Measurements from ENCODE around the gene TMEM270. TPM values are rescaled to one million over a fixed set of nuclear protein-coding genes. Genes with fewer than 3 reads are reported as not detected.
"Not testable (repeated sequence)": the region's sequence is repeated elsewhere in the genome, so short reads cannot be mapped to it uniquely, and the experiment has no call there.

Gene TMEM270
- polyA plus RNA-seq, 1 experiment: not detected

DNA sequence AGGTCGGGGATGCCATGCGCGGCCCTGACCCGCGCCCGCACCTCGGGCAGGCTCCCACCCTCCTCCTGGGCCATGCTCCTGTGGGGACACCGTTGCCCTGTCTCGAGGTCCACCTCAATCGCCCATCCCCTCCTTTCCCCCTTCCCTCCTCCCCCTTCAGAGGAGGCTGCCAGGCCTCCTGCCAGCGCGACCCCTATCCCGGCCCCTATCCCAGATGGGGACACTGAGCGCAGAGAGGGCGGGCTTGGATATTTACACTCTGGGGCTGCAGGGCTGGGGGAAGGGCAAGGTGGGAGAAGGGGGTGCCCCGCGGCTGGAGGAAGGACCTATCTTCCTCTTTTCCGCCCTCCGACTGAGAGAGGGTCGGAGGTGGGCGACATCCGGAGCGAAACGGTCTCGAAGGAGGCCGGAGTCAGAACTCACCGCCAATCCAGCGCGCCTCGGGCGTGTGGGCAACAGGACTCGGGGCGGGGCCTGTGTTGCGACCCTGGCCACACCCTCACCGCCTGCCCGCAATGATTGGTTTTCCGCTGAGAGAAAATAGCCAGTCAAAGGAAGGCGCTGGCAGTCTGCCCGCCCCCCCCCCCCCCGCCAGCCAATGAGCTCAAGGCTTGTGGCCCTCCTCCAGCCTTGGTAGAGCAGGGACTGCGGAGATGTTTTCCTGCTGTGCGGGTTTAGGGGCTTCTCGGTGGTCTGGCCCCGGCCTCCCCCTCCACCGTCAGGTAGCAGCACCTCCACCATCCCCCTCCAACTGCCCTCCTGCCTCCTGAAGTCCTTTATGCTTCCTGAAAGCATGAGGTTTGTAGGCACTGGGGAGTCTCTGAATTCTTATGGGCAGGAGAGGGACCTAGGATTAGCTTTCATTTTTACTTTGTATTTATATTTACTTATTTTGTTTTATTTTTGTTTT lies 18.6 kb upstream of the TMEM270 start, which contains the start of gene METTL27:
TSS of gene METTL27 (minus strand) at position 450 of the 910 bp plus-strand sequence. CDS start at position 74, 376 bp downstream.
- peak; percentile 76 for DNase-seq (ENCODE audit: low read depth, low spot score)
- H3K27ac ChIP-seq (ENCODE audit: low read depth, low read length): peak within 1 kb of the TSS; percentile 47
- H3K4me3 ChIP-seq (ENCODE audit: low read depth, low read length): peak within 1 kb of the TSS; percentile 75
- POLR2A ChIA-PET: interaction anchor here (0.5 to 1.3 kb wide), 6 partner anchors 8 to 215 kb away, joined by 3 to 7 read pairs (median 5); no protein-coding TSS in a partner anchor
- no peaks in the 10 kb centered on the region for H3K27me3 ChIP-seq (ENCODE audit: control insufficient read depth, insufficient read depth, low read length)
- TF ChIP-seq CTCF (IDR thresholded peaks at IDR 0.05; ENCODE audit: low read depth, low read length): no peak
- H3K9me3 ChIP-seq (ENCODE audit: control insufficient read depth, insufficient read depth, low read length): no peaks in the 10 kb centered on the region; the same call in 1 of the 2 replicates
- CTCF ChIA-PET: interaction anchor here (1.3 to 1.6 kb wide), 3 partner anchors 8 to 30 kb away, joined by 4 to 9 read pairs (median 4); no protein-coding TSS in a partner anchor

DNA sequence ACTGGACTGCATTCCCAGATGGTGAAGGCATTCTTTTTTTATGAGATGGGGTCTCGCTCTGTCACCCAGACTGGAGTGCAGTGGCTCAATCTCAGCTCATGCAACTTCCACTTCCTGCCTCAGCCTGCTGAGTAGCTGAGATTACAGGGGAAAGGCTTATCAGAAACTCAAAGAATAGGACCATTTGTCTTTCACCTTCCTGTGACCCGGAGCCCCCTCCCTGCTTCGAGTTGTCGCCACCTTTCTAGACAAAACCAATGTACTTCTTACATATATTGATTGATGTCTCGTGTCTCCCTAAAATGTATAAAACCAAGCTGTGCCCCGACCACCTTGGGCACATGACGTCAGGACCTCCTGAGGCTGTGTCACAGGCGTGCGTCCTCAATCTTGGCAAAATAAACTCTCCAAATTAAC lies 16.8 kb upstream of the TMEM270 start:
- Histone ChIP-seq H3K27me3 (ENCODE audit: control insufficient read depth, insufficient read depth, low read length) (no peaks in the 10 kb centered on the region), H3K9me3 (ENCODE audit: control insufficient read depth, insufficient read depth, low read length) (no peaks in the 10 kb centered on the region; the same call in 1 of the 2 replicates), H3K27ac (ENCODE audit: low read depth, low read length) (no peak overlapping the region), H3K4me3 (ENCODE audit: low read depth, low read length) (no peak overlapping the region)
- no peak for DNase-seq (ENCODE audit: low read depth, low spot score)
- ChIA-PET CTCF (interaction anchor here (1.9 kb wide), 1 partner anchor 237 kb away, joined by 6 read pairs; no protein-coding TSS in a partner anchor), POLR2A (no interaction called here)
- TF ChIP-seq CTCF (IDR thresholded peaks at IDR 0.05; ENCODE audit: low read depth, low read length): no peak

GRCh38 chr7:73844848-73845460 lies 16.0 kb upstream of the TMEM270 start:
- POLR2A ChIA-PET: no interaction called here
- CTCF ChIA-PET: interaction anchor here (0.8 to 1.9 kb wide), 2 partner anchors 10 to 238 kb away, joined by 3 to 6 read pairs; no protein-coding TSS in a partner anchor
- no peak for TF ChIP-seq CTCF (IDR thresholded peaks at IDR 0.05; ENCODE audit: low read depth, low read length)
- H3K27ac ChIP-seq (ENCODE audit: low read depth, low read length): no peak overlapping the region
- H3K4me3 ChIP-seq (ENCODE audit: low read depth, low read length): no peak overlapping the region
- H3K9me3 ChIP-seq (ENCODE audit: control insufficient read depth, insufficient read depth, low read length): no peaks in the 10 kb centered on the region; the same call in 1 of the 2 replicates
- DNase-seq (ENCODE audit: low read depth, low spot score): peak; percentile 24
- no peaks in the 10 kb centered on the region for H3K27me3 ChIP-seq (ENCODE audit: control insufficient read depth, insufficient read depth, low read length)

- DNase-seq (ENCODE audit: low read depth, low spot score); H3K27me3 ChIP-seq (ENCODE audit: control insufficient read depth, insufficient read depth, low read length); POLR2A ChIA-PET; H3K27ac ChIP-seq (ENCODE audit: low read depth, low read length); H3K4me3 ChIP-seq (ENCODE audit: low read depth, low read length); H3K9me3 ChIP-seq (ENCODE audit: control insufficient read depth, insufficient read depth, low read length): not testable (repeated sequence)
- CTCF ChIA-PET: interaction anchor here (0.8 kb wide), 1 partner anchor 9 kb away, joined by 3 read pairs; no protein-coding TSS in a partner anchor
Measured at GRCh38 chr7:73845701-73846195, 15.2 kb upstream of the TMEM270 start.
